Measurements from ENCODE around the gene DCXR.

The DCXR gene

GRCh38 chr17:82037889-82038195 lies 345 bp upstream of the DCXR start:
- in situ Hi-C loops (cut with HindIII; ENCODE audit: low pct_unique_long_range_greater_than_20kb, low sequenced_read_pairs) = no loop called here
- no peak for TF ChIP-seq JUND (IDR thresholded peaks at IDR 0.05; ENCODE audit: low read depth)
- DNase-seq (ENCODE audit: low read depth in 1 of 2, low spot score in 1 of 2) = peak in 1 of 2 experiments; percentile 31

- no peak for TF ChIP-seq JUND (IDR thresholded peaks at IDR 0.05; ENCODE audit: low read depth)
- in situ Hi-C loops (cut with HindIII; ENCODE audit: low pct_unique_long_range_greater_than_20kb, low sequenced_read_pairs) = no loop called here
- DNase-seq (ENCODE audit: low read depth in 1 of 2, low spot score in 1 of 2) = no peak
Observed at GRCh38 chr17:82036634-82037091, 834 bp downstream of the DCXR start.

DNA sequence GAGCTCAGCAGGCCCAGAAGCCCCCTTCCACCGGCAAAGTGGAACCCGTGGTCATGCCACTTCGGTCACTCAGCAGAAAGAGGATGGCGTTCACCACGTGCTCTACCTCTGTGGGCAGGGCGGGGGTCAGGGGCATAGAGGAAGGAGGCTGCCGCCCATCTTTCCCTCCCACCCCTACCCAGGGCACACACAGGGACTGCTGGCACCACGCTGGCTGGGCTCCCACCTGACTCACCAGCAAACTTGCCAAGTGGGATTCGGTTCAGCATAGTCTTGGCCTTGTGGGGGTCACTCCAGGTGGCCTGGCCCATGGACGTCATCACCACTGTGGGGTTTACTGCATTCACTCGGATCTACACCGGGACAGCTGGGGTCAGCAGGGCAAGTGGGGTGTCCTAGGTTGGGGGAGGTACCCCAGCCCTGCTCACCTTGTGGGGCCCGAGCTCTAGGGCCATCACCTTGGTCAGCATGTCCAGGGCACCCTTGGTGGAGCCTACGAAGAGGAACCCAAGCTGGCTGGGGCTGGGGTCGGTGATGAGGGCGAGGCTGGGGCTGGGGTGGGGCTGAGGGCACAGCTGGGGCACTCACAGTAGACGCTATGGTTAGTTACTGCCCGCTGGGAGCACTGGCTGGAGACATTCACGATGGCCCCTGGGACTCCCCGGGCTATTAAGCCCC lies 1.4 kb downstream of the DCXR start:
- DNase-seq (ENCODE audit: low read depth in 1 of 2, low spot score in 1 of 2) = no peak
- no peak for TF ChIP-seq JUND (IDR thresholded peaks at IDR 0.05; ENCODE audit: low read depth)
- in situ Hi-C loops (cut with HindIII; ENCODE audit: low pct_unique_long_range_greater_than_20kb, low sequenced_read_pairs) = no loop called here

DNA sequence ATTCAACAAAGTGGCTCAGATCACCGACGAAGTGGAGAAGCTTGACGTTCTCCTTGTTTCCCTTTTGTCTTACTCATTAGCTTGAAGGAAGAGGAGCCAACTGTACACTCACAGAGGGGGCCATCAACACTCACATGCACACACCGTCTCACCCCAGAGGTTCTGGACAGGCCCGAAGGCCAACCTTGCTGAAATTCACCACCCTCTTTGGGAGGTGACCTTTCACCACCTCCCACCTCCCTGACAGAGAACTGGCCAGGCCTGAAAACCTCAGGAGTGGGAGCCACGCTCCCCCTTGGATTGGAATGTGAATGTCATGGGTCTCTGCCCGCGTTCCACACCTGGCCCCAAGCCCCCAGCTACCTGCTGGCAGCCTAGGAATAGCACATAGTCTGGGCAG lies 2.0 kb downstream of the DCXR start:
- in situ Hi-C loops (cut with HindIII; ENCODE audit: low pct_unique_long_range_greater_than_20kb, low sequenced_read_pairs) = no loop called here
- TF ChIP-seq JUND (IDR thresholded peaks at IDR 0.05; ENCODE audit: low read depth) = no peak
- no peak for DNase-seq (ENCODE audit: low read depth in 1 of 2, low spot score in 1 of 2)

DNA sequence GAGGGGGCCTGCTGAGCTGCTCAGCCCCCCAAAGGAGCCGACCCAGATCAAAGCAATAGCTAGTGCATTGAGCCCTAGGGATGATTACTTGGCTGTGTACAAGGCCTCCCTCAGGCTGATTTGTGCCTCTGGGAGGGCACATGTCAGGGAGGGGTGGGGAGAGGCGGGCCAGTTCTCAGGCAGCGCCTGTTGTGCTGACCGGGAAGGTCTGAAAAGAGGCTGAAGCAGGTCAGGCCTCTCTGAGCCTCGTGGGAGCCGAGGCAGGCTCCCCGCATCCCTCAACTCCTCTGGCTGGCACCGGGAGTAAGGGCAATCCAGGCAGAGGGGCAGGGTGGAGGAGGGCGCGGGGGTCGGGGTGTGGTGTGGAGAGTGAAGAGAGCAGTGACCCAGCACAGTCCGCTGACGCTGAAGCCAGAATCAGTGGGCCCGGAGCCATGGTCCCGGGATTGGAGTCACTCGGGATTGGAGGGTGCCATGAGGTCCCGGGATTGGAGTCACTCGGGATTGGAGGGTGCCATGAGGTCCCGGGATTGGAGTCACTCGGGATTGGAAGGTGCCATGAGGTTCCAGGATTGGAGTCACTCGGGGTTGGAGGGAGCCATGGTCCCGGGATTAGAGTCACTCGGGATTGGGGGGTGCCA lies 3.0 kb downstream of the DCXR start:
- DNase-seq (ENCODE audit: low read depth in 1 of 2, low spot score in 1 of 2) = no peak
- in situ Hi-C loops (cut with HindIII; ENCODE audit: low pct_unique_long_range_greater_than_20kb, low sequenced_read_pairs) = no loop called here
- no peak for TF ChIP-seq JUND (IDR thresholded peaks at IDR 0.05; ENCODE audit: low read depth)

DNA sequence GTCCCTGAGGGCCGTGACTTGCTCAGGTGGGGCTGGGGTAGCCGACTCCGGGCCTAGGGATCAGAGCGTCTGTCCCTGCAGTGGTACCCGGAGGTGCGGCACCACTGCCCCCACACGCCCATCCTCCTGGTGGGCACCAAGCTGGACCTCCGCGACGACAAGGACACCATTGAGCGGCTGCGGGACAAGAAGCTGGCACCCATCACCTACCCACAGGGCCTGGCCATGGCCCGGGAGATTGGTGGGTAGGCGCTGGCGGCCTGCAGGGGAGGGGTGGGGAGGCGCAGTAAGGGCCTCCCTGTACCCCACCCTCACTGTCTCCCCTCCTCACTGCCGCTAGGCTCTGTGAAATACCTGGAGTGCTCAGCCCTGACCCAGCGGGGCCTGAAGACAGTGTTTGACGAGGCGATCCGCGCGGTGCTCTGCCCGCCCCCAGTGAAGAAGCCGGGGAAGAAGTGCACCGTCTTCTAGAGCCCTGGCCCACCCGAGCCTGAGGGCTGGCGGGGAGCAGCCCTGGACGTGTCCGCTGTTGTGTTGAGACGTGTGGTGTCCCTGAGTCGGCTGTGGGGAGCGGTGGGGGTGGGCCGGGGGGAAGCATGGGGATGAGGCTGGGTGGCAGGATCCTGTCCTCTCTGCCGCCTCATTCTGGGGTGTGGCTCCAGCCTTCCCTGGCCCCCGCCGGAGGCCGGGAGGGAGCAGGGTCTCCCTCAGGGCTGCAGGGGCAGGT lies 4.0 kb downstream of the DCXR start:
- DNase-seq (ENCODE audit: low read depth in 1 of 2, low spot score in 1 of 2) = no peak
- TF ChIP-seq JUND (IDR thresholded peaks at IDR 0.05; ENCODE audit: low read depth) = no peak
- in situ Hi-C loops (cut with HindIII; ENCODE audit: low pct_unique_long_range_greater_than_20kb, low sequenced_read_pairs) = no loop called here

DNA sequence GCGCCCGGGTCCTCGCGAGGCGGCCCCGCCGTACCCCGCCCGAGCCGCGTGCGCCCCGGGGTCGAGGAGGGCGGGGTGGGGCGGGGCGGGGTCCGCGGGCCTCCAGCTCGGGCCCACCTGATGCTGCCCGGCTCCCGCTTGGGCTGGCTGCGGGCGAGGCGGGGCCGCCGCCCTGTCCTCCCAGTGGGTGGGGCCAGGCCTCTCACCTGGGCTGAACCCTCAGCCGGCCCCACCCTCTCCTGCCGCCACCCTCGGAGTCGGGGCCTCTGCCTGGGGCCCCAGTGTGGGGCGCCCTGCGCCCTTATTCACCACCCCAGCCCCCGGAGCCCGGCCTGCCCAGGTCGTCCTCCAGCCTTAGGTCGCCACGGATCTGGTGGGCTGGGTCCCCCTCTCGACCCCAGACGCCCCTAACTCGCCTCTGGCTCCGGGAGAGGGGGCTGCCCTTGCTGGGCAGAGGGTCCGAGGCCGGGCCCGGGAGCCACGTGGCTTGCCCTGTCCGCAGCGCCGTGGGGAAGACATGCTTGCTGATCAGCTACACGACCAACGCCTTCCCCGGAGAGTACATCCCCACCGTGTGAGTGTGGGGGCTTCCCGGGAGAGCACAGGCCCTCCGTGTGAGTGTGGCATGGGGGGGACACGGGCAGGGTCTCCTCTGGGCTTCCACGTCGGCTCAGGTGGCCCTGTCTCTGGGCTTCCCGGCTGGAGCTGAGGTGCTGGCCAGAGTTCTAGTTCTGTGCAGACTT lies 5.4 kb downstream of the DCXR start:
- no peak for TF ChIP-seq JUND (IDR thresholded peaks at IDR 0.05; ENCODE audit: low read depth)
- DNase-seq (ENCODE audit: low read depth in 1 of 2, low spot score in 1 of 2) = peak; percentile 80 to 85
- in situ Hi-C loops (cut with HindIII; ENCODE audit: low pct_unique_long_range_greater_than_20kb, low sequenced_read_pairs) = no loop called here

- in situ Hi-C loops (cut with HindIII; ENCODE audit: low pct_unique_long_range_greater_than_20kb, low sequenced_read_pairs) = no loop called here
- DNase-seq (ENCODE audit: low read depth in 1 of 2, low spot score in 1 of 2) = peak in 1 of 2 experiments; percentile 66
Observed at GRCh38 chr17:82031303-82031884, 6.1 kb downstream of the DCXR start, which contains the start of gene RAC3. RAC3 (plus strand) TSS chr17:82031678; CDS start chr17:82031762, 84 bp downstream.

DNA sequence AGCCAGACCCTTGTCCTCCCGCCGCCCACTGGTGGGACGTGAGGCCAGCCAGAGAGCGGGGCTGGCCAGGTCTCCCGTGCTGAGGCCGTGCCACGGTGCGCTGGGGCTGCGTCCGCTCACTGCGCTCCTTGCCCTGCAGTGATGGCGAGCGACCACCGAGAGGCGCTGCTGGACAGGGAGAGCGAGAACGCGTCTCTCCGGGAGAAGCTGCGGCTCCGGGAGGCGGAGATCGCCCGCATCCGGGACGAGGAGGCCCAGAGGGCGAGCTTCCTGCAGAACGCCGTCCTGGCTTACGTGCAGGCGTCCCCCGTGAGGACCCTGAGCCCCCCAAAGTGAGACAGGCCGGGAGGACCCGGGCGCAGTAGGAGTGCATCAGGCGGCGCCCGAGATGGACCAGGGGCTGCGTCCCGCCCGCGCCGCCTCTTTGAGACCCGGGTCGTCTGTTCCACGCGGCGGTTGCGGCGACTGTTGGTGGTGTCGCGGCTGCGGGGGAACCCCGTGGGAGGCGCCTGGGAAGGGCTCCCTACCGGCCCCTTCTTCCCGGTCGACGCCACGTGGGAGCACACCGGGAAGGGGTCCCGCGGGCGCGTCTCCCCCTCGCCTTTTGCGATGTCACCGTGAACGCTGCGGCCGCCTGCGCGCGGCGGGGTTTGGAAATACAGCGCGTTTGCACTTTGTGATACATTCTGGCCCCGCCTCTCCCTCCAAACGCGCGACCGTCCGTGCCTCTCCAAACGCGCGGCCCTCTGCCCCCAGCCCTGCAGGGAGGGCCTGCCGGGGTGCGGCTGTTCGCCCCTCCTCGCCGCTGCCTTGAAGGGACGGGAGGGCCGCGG lies 6.8 kb downstream of the DCXR start:
- no peak for TF ChIP-seq JUND (IDR thresholded peaks at IDR 0.05; ENCODE audit: low read depth)
- peak; percentile 91 to 93 for DNase-seq (ENCODE audit: low read depth in 1 of 2, low spot score in 1 of 2)
- in situ Hi-C loops (cut with HindIII; ENCODE audit: low pct_unique_long_range_greater_than_20kb, low sequenced_read_pairs) = no loop called here

More at GRCh38 chr17:82031303-82031884, 6.1 kb downstream of the DCXR start, which contains the start of gene RAC3:
- no peak for TF ChIP-seq JUND (IDR thresholded peaks at IDR 0.05; ENCODE audit: low read depth)

GRCh38 chr17:82029990-82030469 lies 7.5 kb downstream of the DCXR start:
- no peak for DNase-seq (ENCODE audit: low read depth in 1 of 2, low spot score in 1 of 2)
- in situ Hi-C loops (cut with HindIII; ENCODE audit: low pct_unique_long_range_greater_than_20kb, low sequenced_read_pairs) = no loop called here
- no peak for TF ChIP-seq JUND (IDR thresholded peaks at IDR 0.05; ENCODE audit: low read depth)

DNA sequence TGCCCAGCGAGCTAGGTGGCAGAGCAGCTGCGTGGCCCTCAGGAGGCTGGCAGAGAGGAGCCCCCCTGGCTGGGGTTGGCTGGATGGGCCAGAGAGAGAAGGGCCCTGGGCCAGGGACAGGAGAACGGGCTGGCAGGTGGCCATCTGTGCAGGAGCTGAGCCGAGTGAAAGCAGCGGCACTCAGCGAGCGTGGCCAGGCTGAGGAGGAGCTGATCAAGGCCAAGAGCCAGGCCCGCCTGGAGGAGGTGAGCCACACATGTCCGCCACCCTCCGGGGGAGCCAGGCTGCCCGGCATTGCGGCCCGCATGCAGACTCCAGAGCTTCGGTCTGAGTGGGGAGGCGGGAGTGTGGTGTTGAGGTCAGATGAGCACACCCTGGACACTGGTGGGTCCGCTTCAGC lies 8.1 kb downstream of the DCXR start:
- no peak for TF ChIP-seq JUND (IDR thresholded peaks at IDR 0.05; ENCODE audit: low read depth)
- in situ Hi-C loops (cut with HindIII; ENCODE audit: low pct_unique_long_range_greater_than_20kb, low sequenced_read_pairs) = no loop called here
- DNase-seq (ENCODE audit: low read depth in 1 of 2, low spot score in 1 of 2) = no peak
